IPS-18c (cell line): ENCODE measurements around the gene MYBPHL.

Experiments
- H3K4me3 ChIP-seq: 2 replicates; pipeline ENCODE4 v1.7.0; 2013; ENCODE audit warnings: low read depth, mild to moderate bottlenecking, low read length, moderate library complexity; ENCODE audit not compliant: insufficient read depth
- H3K9me3 ChIP-seq: one replicate; pipeline ENCODE4 v1.6.1; 2013; ENCODE audit warnings: mild to moderate bottlenecking, low read length, moderate library complexity; ENCODE audit not compliant: control insufficient read depth, insufficient read depth

The MYBPHL gene

GRCh38 chr1:109261006-109261405 is 45.8 kb downstream of the MYBPHL start:
- H3K9me3 ChIP-seq, result no peaks in the 10 kb centered on the region
- no peak overlapping the region for H3K4me3 ChIP-seq

- Histone ChIP-seq H3K9me3 (no peaks in the 10 kb centered on the region), H3K4me3 (no peak overlapping the region)
Observed at GRCh38 chr1:109259674-109260557, 46.9 kb downstream of the MYBPHL start.

GRCh38 chr1:109258481-109259466 is 48.0 kb downstream of the MYBPHL start:
- H3K4me3 ChIP-seq, result no peak overlapping the region; the same call in 1 of the 2 replicates
- no peaks in the 10 kb centered on the region for H3K9me3 ChIP-seq

- H3K4me3 ChIP-seq, result no peak overlapping the region
- no peaks in the 10 kb centered on the region for H3K9me3 ChIP-seq
Observed at GRCh38 chr1:109257682-109258421, 49.0 kb downstream of the MYBPHL start.

- Histone ChIP-seq H3K9me3 (no peaks in the 10 kb centered on the region), H3K4me3 (no peak overlapping the region)
Observed at GRCh38 chr1:109256971-109257681, 49.7 kb downstream of the MYBPHL start.

- Histone ChIP-seq H3K9me3 (peaks cover 2% of the 10 kb centered on the region), H3K4me3 (no peak overlapping the region)
Observed at GRCh38 chr1:109256085-109256484, 50.7 kb downstream of the MYBPHL start.

- Histone ChIP-seq H3K9me3 (peaks cover 5% of the 10 kb centered on the region), H3K4me3 (no peak overlapping the region; the same call in 1 of the 2 replicates)
Observed at GRCh38 chr1:109255678-109256077, 51.1 kb downstream of the MYBPHL start.

GRCh38 chr1:109255097-109255651 is 51.6 kb downstream of the MYBPHL start:
- Histone ChIP-seq H3K9me3 (peaks cover 7% of the 10 kb centered on the region), H3K4me3 (no peak overlapping the region; the same call in none of the 2 replicates)

- Histone ChIP-seq H3K9me3 (peaks cover 7% of the 10 kb centered on the region), H3K4me3 (no peak overlapping the region; the same call in 1 of the 2 replicates)
Observed at GRCh38 chr1:109254621-109255096, 52.2 kb downstream of the MYBPHL start.

- peaks cover 7% of the 10 kb centered on the region for H3K9me3 ChIP-seq
- peak overlapping the region; percentile 11; the same call in 1 of the 2 replicates for H3K4me3 ChIP-seq
Observed at GRCh38 chr1:109253803-109254620, 52.8 kb downstream of the MYBPHL start.

- no peak overlapping the region for H3K4me3 ChIP-seq
- H3K9me3 ChIP-seq, result peaks cover 7% of the 10 kb centered on the region
Observed at GRCh38 chr1:109252893-109253802, 53.7 kb downstream of the MYBPHL start.

GRCh38 chr1:109252167-109252892 is 54.5 kb downstream of the MYBPHL start:
- Histone ChIP-seq H3K9me3 (peaks cover 7% of the 10 kb centered on the region), H3K4me3 (no peak overlapping the region)

- Histone ChIP-seq H3K4me3 (no peak overlapping the region), H3K9me3 (peaks cover 7% of the 10 kb centered on the region)
Observed at GRCh38 chr1:109251277-109252166, 55.3 kb downstream of the MYBPHL start.
